MG63 (cell line): ENCODE data around the gene PIGX. TPM values are rescaled to one million over a fixed set of nuclear protein-coding genes. Genes with fewer than 3 reads are reported as not detected.
"Not testable (repeated sequence)": the region's sequence is repeated elsewhere in the genome, so short reads cannot be mapped to it uniquely, and the experiment has no call there.

Experiments
- DNase-seq: peaks from one replicate; pipeline ENCODE4 v3.0.0-alpha.2; 2020
- H3K27me3 ChIP-seq: fragments of 250-450 bp; sonication (Bioruptor Pico); 2 replicates; pipeline ENCODE4 v1.5.1; 2020; ENCODE audit warnings: mild to moderate bottlenecking, moderate library complexity
- H3K36me3 ChIP-seq: fragments of 250-450 bp; sonication (Bioruptor Pico); 2 replicates; pipeline ENCODE4 v1.5.1; 2020; ENCODE audit warnings: mild to moderate bottlenecking, moderate library complexity
- H3K4me3 ChIP-seq: fragments of 250-450 bp; sonication (Bioruptor Pico); 2 replicates; pipeline ENCODE4 v1.5.1; 2020; ENCODE audit warnings: mild to moderate bottlenecking, moderate library complexity
- H3K9me3 ChIP-seq: fragments of 250-450 bp; sonication (Bioruptor Pico); 2 replicates; pipeline ENCODE4 v1.5.1; 2020; ENCODE audit warnings: mild to moderate bottlenecking, moderate library complexity
- total RNA-seq: library from RNA; depleted of rRNA; stranded (reverse); fragments of >200 nt; shearing (Covaris generic); gene quantifications from 2 replicates; pipeline ENCODE4 v1.2.3, GENCODE V29; 2014; ENCODE audit warnings: low replicate concordance

The PIGX gene
- total RNA-seq, 1 experiment from 2014 or later, result 58.7 TPM

- Histone ChIP-seq H3K27me3 (no peaks in the 10 kb centered on the region), H3K36me3 (no peaks in the 10 kb centered on the region), H3K9me3 (no peaks in the 10 kb centered on the region), H3K4me3 (no peak overlapping the region)
- no peak for DNase-seq
Observed at GRCh38 chr3:196694941-196695848, 17.0 kb upstream of the PIGX start.

GRCh38 chr3:196695849-196696226 lies 16.3 kb upstream of the PIGX start:
- no peaks in the 10 kb centered on the region for H3K9me3 ChIP-seq
- no peaks in the 10 kb centered on the region for H3K27me3 ChIP-seq
- H3K36me3 ChIP-seq, result no peaks in the 10 kb centered on the region
- H3K4me3 ChIP-seq, result no peak overlapping the region
- no peak for DNase-seq

GRCh38 chr3:196697270-196697669 lies 14.9 kb upstream of the PIGX start:
- DNase-seq, result no peak
- no peak overlapping the region for H3K4me3 ChIP-seq
- H3K27me3 ChIP-seq, result no peaks in the 10 kb centered on the region
- H3K9me3 ChIP-seq, result no peaks in the 10 kb centered on the region
- no peaks in the 10 kb centered on the region for H3K36me3 ChIP-seq

GRCh38 chr3:196699749-196700148 lies 12.4 kb upstream of the PIGX start:
- Histone ChIP-seq H3K27me3 (no peaks in the 10 kb centered on the region), H3K36me3 (no peaks in the 10 kb centered on the region), H3K9me3 (no peaks in the 10 kb centered on the region), H3K4me3 (no peak overlapping the region)
- no peak for DNase-seq

GRCh38 chr3:196700801-196701200 lies 11.4 kb upstream of the PIGX start:
- DNase-seq, result no peak

GRCh38 chr3:196706327-196706726 lies 5.8 kb upstream of the PIGX start:
- Histone ChIP-seq H3K36me3 (no peaks in the 10 kb centered on the region), H3K27me3 (no peaks in the 10 kb centered on the region), H3K9me3 (no peaks in the 10 kb centered on the region), H3K4me3 (no peak overlapping the region)
- DNase-seq, result no peak

More at GRCh38 chr3:196700801-196701200, 11.4 kb upstream of the PIGX start:
- Histone ChIP-seq H3K27me3 (no peaks in the 10 kb centered on the region), H3K9me3 (no peaks in the 10 kb centered on the region), H3K36me3 (no peaks in the 10 kb centered on the region), H3K4me3 (no peak overlapping the region)

GRCh38 chr3:196706731-196707130 lies 5.4 kb upstream of the PIGX start:
- no peaks in the 10 kb centered on the region for H3K9me3 ChIP-seq
- DNase-seq, result no peak

GRCh38 chr3:196707566-196707965 lies 4.6 kb upstream of the PIGX start:
- Histone ChIP-seq H3K36me3 (no peaks in the 10 kb centered on the region), H3K4me3 (no peak overlapping the region), H3K27me3 (no peaks in the 10 kb centered on the region), H3K9me3 (no peaks in the 10 kb centered on the region)
- no peak for DNase-seq

More at GRCh38 chr3:196706731-196707130, 5.4 kb upstream of the PIGX start:
- no peaks in the 10 kb centered on the region for H3K27me3 ChIP-seq
- H3K36me3 ChIP-seq, result no peaks in the 10 kb centered on the region
- H3K4me3 ChIP-seq, result no peak overlapping the region

GRCh38 chr3:196708467-196708866 lies 3.7 kb upstream of the PIGX start:
- Histone ChIP-seq H3K27me3 (no peaks in the 10 kb centered on the region), H3K36me3 (no peaks in the 10 kb centered on the region), H3K4me3 (no peak overlapping the region), H3K9me3 (no peaks in the 10 kb centered on the region)
- no peak for DNase-seq

- H3K36me3 ChIP-seq, result peaks cover 9% of the 10 kb centered on the region
- no peak for DNase-seq
- no peaks in the 10 kb centered on the region for H3K27me3 ChIP-seq
- no peaks in the 10 kb centered on the region for H3K9me3 ChIP-seq
- peak overlapping the region; percentile 98 for H3K4me3 ChIP-seq
Observed at GRCh38 chr3:196712514-196713413, 587 bp downstream of the PIGX start.

- not testable (repeated sequence) for DNase-seq, H3K4me3 ChIP-seq, H3K27me3 ChIP-seq
- Histone ChIP-seq H3K9me3 (peaks cover 11% of the 10 kb centered on the region), H3K36me3 (peaks cover 39% of the 10 kb centered on the region)
Observed at GRCh38 chr3:196717162-196717561, 5.0 kb downstream of the PIGX start.

GRCh38 chr3:196721097-196721496 lies 8.9 kb downstream of the PIGX start:
- H3K4me3 ChIP-seq, result no peak overlapping the region
- peaks cover 11% of the 10 kb centered on the region for H3K9me3 ChIP-seq
- no peak for DNase-seq
- no peaks in the 10 kb centered on the region for H3K27me3 ChIP-seq
- H3K36me3 ChIP-seq, result peaks cover 52% of the 10 kb centered on the region

- no peak for DNase-seq
- Histone ChIP-seq H3K9me3 (no peaks in the 10 kb centered on the region), H3K27me3 (no peaks in the 10 kb centered on the region), H3K36me3 (peaks cover 34% of the 10 kb centered on the region), H3K4me3 (no peak overlapping the region)
Observed at GRCh38 chr3:196726788-196727675, 14.9 kb downstream of the PIGX start.

GRCh38 chr3:196735751-196736150 lies 23.6 kb downstream of the PIGX start:
- H3K4me3 ChIP-seq, result no peak overlapping the region
- H3K27me3 ChIP-seq, result no peaks in the 10 kb centered on the region
- H3K9me3 ChIP-seq, result peaks cover 4% of the 10 kb centered on the region
- H3K36me3 ChIP-seq, result peaks cover 41% of the 10 kb centered on the region
- no peak for DNase-seq

GRCh38 chr3:196736670-196737374 lies 24.6 kb downstream of the PIGX start:
- Histone ChIP-seq H3K9me3 (peaks cover 4% of the 10 kb centered on the region), H3K36me3 (peaks cover 43% of the 10 kb centered on the region), H3K27me3 (no peaks in the 10 kb centered on the region), H3K4me3 (no peak overlapping the region)
- DNase-seq, result no peak

GRCh38 chr3:196737655-196738054 lies 25.5 kb downstream of the PIGX start:
- no peak overlapping the region for H3K4me3 ChIP-seq
- DNase-seq, result no peak
- H3K36me3 ChIP-seq, result peaks cover 43% of the 10 kb centered on the region
- no peaks in the 10 kb centered on the region for H3K27me3 ChIP-seq
- peaks cover 4% of the 10 kb centered on the region for H3K9me3 ChIP-seq
